ENCODE data around the gene ARID1B.

Gene ARID1B

DNA sequence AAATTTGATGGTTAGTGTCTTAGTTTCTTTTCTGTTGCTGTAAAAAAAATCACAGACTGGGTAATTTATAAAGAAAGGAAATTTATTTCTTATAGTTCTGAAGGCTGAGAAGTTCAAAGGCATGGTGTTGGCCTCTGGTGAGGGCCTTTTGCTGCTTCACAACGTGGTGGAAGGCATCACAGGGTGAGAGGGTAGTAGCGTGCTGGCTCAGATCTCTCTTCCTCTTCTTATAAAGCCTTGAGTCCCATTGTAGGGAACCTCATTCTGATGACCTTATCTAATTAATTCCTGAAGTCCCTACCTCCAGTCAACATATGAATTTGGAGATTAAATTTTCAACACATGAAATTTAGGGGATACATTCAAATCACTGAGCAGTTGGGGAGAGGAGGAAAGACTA is 62.0 kb downstream of the ARID1B start:
- ChIA-PET POLR2A (no interaction called here), CTCF (interaction anchor here (1.0 to 1.8 kb wide), 3 partner anchors 12 to 41 kb away, joined by 3 to 5 read pairs (median 4); no protein-coding TSS in a partner anchor)
- TF ChIP-seq CTCF (IDR thresholded peaks at IDR 0.05; ENCODE audit: control extremely low read depth, extremely low read depth, low read depth, missing control alignments) = no peak
- DNase-seq (ENCODE audit: extremely low spot score) = no peak

- ChIA-PET POLR2A (no interaction called here), CTCF (interaction anchor here (1.0 to 1.8 kb wide), 4 partner anchors 12 to 40 kb away, joined by 3 to 5 read pairs (median 4); no protein-coding TSS in a partner anchor)
- DNase-seq (ENCODE audit: extremely low spot score) = no peak
- no peak for TF ChIP-seq CTCF (IDR thresholded peaks at IDR 0.05; ENCODE audit: control extremely low read depth, extremely low read depth, low read depth, missing control alignments)
Measured at GRCh38 chr6:156839591-156840001, 62.4 kb downstream of the ARID1B start.

DNA sequence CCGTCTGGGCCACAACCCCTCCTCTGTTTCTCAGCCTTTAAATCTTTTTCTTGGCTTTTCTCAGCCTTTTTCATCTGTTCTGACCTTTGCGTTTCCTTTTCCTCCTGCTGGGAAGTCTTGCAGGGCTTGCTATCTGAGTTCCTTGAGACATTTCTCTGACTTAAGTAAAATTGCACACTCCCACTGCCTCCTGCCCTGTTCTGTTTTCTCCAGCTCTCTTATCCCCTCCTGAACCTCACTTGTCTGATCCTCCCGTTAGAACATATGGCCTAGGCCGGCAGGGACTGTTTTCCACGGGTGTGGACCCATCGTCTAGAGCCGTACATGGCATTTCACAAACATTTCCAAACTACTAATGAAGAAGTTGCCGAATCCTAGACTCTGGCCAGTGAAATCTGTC is 63.0 kb downstream of the ARID1B start:
- CTCF ChIA-PET = interaction anchor here (1.2 to 1.8 kb wide), 4 partner anchors 9 to 40 kb away, joined by 4 to 5 read pairs (median 5); no protein-coding TSS in a partner anchor
- DNase-seq (ENCODE audit: extremely low spot score) = no peak
- TF ChIP-seq CTCF (IDR thresholded peaks at IDR 0.05; ENCODE audit: control extremely low read depth, extremely low read depth, low read depth, missing control alignments) = no peak
- POLR2A ChIA-PET = no interaction called here

GRCh38 chr6:156840606-156841005 is 63.4 kb downstream of the ARID1B start:
- no peak for TF ChIP-seq CTCF (IDR thresholded peaks at IDR 0.05; ENCODE audit: control extremely low read depth, extremely low read depth, low read depth, missing control alignments)
- ChIA-PET CTCF (interaction anchor here (1.2 to 1.8 kb wide), 3 partner anchors 9 to 39 kb away, joined by 5 read pairs; no protein-coding TSS in a partner anchor), POLR2A (no interaction called here)
- DNase-seq (ENCODE audit: extremely low spot score) = no peak

DNA sequence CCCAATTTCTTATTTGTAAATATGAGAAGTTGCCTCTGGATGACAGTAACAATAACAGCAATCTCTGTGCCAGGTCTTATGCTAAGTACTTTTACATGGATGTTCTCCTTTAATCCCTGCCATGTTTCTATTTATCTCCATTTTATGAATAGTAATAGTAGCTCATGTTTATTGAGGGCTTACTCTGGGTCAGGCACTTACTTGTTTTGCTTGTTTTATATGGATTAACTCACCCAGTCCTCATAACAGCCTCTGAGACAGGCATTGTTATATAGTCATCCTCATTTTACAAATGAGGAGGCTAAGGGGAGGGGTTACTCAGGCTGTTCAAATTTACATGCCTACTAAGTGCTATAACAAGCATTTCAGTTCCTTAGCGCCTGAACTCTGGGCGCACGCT is 64.3 kb downstream of the ARID1B start:
- CTCF ChIA-PET = no interaction called here
- no peak for TF ChIP-seq CTCF (IDR thresholded peaks at IDR 0.05; ENCODE audit: control extremely low read depth, extremely low read depth, low read depth, missing control alignments)
- POLR2A ChIA-PET = no interaction called here
- no peak for DNase-seq (ENCODE audit: extremely low spot score)

- POLR2A ChIA-PET = no interaction called here
- CTCF ChIA-PET = interaction anchor here (1.2 to 1.5 kb wide), 2 partner anchors 11 to 23 kb away, joined by 3 to 4 read pairs; no protein-coding TSS in a partner anchor
- DNase-seq (ENCODE audit: extremely low spot score) = no peak
- TF ChIP-seq CTCF (IDR thresholded peaks at IDR 0.05; ENCODE audit: control extremely low read depth, extremely low read depth, low read depth, missing control alignments) = no peak
Measured at GRCh38 chr6:156842598-156843250, 65.5 kb downstream of the ARID1B start.

All from GM10248 (cell line).